ENCODE results near the gene CRACR2B. TPM values are rescaled to one million over a fixed set of nuclear protein-coding genes. Genes with fewer than 3 reads are reported as not detected.
A peak's percentile ranks its signal among the peaks of the same experiment; 100 is the strongest.

The CRACR2B gene
- total RNA-seq, 1 donor: 0.43 TPM

DNA sequence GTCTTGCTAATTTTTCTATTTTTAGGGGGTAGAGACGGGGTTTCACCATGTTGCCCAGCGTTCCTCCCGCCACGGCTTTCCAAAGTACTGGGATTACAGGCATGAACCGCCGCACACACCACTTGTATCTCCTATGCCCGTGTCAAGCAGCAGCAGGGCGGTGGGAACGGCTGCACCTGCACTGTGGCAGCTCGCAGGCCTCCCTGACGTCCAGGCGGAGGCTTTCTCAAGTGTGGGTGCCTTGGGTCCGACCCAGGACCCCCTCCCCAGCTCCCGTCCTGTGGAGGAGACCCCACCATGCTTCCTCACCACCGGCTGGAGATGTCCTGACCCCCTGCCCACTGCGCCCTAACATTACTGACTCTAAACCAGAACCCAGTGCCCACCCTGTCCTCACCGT is 40.7 kb downstream of the CRACR2B start:
- TF ChIP-seq, protein P1, sequence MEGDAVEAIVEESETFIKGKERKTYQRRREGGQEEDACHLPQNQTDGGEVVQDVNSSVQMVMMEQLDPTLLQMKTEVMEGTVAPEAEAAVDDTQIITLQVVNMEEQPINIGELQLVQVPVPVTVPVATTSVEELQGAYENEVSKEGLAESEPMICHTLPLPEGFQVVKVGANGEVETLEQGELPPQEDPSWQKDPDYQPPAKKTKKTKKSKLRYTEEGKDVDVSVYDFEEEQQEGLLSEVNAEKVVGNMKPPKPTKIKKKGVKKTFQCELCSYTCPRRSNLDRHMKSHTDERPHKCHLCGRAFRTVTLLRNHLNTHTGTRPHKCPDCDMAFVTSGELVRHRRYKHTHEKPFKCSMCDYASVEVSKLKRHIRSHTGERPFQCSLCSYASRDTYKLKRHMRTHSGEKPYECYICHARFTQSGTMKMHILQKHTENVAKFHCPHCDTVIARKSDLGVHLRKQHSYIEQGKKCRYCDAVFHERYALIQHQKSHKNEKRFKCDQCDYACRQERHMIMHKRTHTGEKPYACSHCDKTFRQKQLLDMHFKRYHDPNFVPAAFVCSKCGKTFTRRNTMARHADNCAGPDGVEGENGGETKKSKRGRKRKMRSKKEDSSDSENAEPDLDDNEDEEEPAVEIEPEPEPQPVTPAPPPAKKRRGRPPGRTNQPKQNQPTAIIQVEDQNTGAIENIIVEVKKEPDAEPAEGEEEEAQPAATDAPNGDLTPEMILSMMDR (IDR thresholded peaks at IDR 0.05; ENCODE audit: insufficient read depth, low read depth, low read length): no peak
- DNase-seq (ENCODE audit: low read depth): no peak
- H3K4me3 ChIP-seq (ENCODE audit: low read depth, low read length): no peak overlapping the region

GRCh38 chr11:868802-869201 is 41.1 kb downstream of the CRACR2B start:
- H3K4me3 ChIP-seq (ENCODE audit: low read depth, low read length): no peak overlapping the region
- TF ChIP-seq, protein P1 (IDR thresholded peaks at IDR 0.05; ENCODE audit: insufficient read depth, low read depth, low read length): no peak
- no peak for DNase-seq (ENCODE audit: low read depth)

GRCh38 chr11:869399-870126 is 41.8 kb downstream of the CRACR2B start:
- TF ChIP-seq, protein P1 (IDR thresholded peaks at IDR 0.05; ENCODE audit: insufficient read depth, low read depth, low read length): no peak
- H3K4me3 ChIP-seq (ENCODE audit: low read depth, low read length): no peak overlapping the region
- DNase-seq (ENCODE audit: low read depth): no peak

DNA sequence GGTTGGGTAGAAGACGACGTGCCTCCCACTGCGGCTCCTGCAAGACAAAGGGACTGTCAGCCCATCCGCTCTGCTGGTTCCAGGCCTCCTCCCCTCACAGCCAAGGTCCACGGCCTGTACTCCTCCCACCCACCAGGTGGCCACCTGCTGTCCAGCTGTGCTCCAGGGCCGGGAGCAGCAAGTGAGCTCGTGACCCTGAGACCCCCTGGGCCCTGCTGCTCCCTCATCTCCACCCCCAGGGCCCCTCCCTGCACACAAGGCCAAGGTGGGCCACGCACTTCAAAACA is 42.4 kb downstream of the CRACR2B start:
- DNase-seq (ENCODE audit: low read depth): no peak
- no peak overlapping the region for H3K4me3 ChIP-seq (ENCODE audit: low read depth, low read length)
- TF ChIP-seq, protein P1 (IDR thresholded peaks at IDR 0.05; ENCODE audit: insufficient read depth, low read depth, low read length): peak; percentile 6

- TF ChIP-seq, protein P1 (IDR thresholded peaks at IDR 0.05; ENCODE audit: insufficient read depth, low read depth, low read length): no peak
- no peak overlapping the region for H3K4me3 ChIP-seq (ENCODE audit: low read depth, low read length)
- DNase-seq (ENCODE audit: low read depth): no peak
Measured at GRCh38 chr11:870418-870817, 42.7 kb downstream of the CRACR2B start.

DNA sequence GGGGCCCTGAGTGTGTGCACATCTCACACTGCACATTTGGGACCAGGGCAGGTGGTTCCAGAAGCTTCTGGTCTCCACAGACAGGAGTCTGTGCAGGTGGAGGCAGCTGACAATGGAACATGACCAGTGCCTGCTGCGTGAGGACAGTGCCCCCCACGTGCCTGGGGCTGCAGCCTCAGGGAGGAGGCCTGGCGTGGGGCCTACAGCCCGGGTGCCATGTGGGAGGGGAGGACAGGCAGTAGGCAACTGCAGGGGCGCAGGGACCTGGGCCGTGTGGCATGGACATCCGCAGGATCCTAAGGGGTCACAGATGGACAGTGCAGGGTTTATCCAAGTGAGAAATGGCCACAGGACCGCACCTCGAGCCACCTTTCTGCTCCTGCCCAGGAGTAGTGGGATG is 43.8 kb downstream of the CRACR2B start:
- no peak overlapping the region for H3K4me3 ChIP-seq (ENCODE audit: low read depth, low read length)
- TF ChIP-seq, protein P1 (IDR thresholded peaks at IDR 0.05; ENCODE audit: insufficient read depth, low read depth, low read length): no peak
- no peak for DNase-seq (ENCODE audit: low read depth)

DNA sequence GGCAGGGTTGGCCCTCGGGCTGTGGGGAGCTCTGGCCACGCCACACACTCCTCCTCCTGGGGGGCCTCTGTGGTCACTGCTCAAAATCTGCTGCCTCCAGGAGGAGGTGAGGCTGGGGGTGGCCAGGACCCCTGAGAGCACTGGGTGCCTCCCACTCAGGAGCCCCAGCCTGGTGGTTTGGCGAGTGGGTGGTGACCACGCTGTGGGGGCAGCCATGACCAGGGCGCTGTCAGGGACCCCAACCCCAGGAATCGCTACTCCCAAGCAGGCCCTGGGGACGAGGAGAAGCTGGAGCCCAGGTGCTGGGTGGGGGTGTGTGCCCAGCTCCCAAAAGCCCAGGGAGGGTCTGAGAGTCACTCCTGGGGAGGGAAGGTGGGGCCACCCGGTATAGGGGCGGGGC is 45.1 kb downstream of the CRACR2B start:
- TF ChIP-seq, protein P1 (IDR thresholded peaks at IDR 0.05; ENCODE audit: insufficient read depth, low read depth, low read length): no peak
- no peak overlapping the region for H3K4me3 ChIP-seq (ENCODE audit: low read depth, low read length)
- DNase-seq (ENCODE audit: low read depth): no peak
